ENCODE measurements around the gene GJA3.
A peak's percentile ranks its signal among the peaks of the same experiment; 100 is the strongest.

DNA sequence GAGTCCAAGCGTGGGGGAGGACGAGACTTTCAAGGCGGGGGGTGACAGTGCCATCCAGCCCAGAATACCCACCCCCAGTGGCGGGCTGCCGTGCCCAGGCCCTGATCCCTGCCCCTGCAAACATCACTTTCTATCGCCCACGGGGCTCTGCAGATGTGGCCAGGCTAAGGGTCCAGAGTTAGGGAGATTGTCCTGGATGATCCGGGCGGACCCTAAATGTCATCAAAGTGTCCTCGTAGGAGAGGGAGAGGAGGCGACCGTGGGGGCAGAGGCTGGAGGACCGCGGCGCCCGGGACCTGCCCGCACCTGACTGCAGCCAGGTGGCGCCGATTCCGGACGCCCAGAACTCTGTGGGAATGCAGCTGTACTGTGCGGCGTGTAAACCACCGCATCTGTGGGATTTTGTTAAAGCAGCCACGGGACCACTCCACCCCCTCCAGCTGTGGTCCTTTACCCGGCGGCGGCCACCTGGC is 32.4 kb downstream of the GJA3 start:
- peak in 3 of 5 experiments; percentile 14 to 50 (median 46) for TF ChIP-seq CTCF (IDR thresholded peaks at IDR 0.05 in 4 of 5, conservative IDR thresholded peaks at IDR 0.05 in 1 of 5)
- TF ChIP-seq POLR2A (IDR thresholded peaks at IDR 0.05), result no peak
